ENCODE data around the gene MTX2.
"Not testable (repeated sequence)": the region's sequence is repeated elsewhere in the genome, so short reads cannot be mapped to it uniquely, and the experiment has no call there.

MTX2 gene

GRCh38 chr2:176291809-176292283 is 22.6 kb downstream of the MTX2 start:
- no peak for DNase-seq

GRCh38 chr2:176292608-176293007 is 23.4 kb downstream of the MTX2 start:
- DNase-seq, result no peak

GRCh38 chr2:176293334-176293733 is 24.1 kb downstream of the MTX2 start:
- DNase-seq, result no peak

- no peak for DNase-seq
Measured at GRCh38 chr2:176297067-176297466, 27.8 kb downstream of the MTX2 start.

GRCh38 chr2:176297737-176298136 is 28.5 kb downstream of the MTX2 start:
- no peak for DNase-seq

GRCh38 chr2:176306020-176306419 is 36.8 kb downstream of the MTX2 start:
- not testable (repeated sequence) for DNase-seq

GRCh38 chr2:176317199-176317598 is 48.0 kb downstream of the MTX2 start:
- no peak for DNase-seq

- no peak for DNase-seq
Measured at GRCh38 chr2:176317623-176318065, 48.4 kb downstream of the MTX2 start.

GRCh38 chr2:176321916-176322315 is 52.7 kb downstream of the MTX2 start:
- no peak for DNase-seq

GRCh38 chr2:176324862-176325261 is 55.6 kb downstream of the MTX2 start:
- DNase-seq, result no peak

- no peak for DNase-seq
Measured at GRCh38 chr2:176325732-176326131, 56.5 kb downstream of the MTX2 start.

GRCh38 chr2:176328149-176328548 is 58.9 kb downstream of the MTX2 start:
- DNase-seq, result no peak

GRCh38 chr2:176330612-176331011 is 61.4 kb downstream of the MTX2 start:
- DNase-seq, result no peak

GRCh38 chr2:176331646-176332045 is 62.4 kb downstream of the MTX2 start:
- DNase-seq, result no peak

- DNase-seq, result no peak
Measured at GRCh38 chr2:176334729-176335128, 65.5 kb downstream of the MTX2 start.

GRCh38 chr2:176338395-176338794 is 69.2 kb downstream of the MTX2 start:
- DNase-seq, result no peak

- no peak for DNase-seq
Measured at GRCh38 chr2:176339208-176339607, 70.0 kb downstream of the MTX2 start.

GRCh38 chr2:176356251-176356650 is 87.0 kb downstream of the MTX2 start:
- no peak for DNase-seq

- DNase-seq, result no peak
Measured at GRCh38 chr2:176364273-176364977, 95.2 kb downstream of the MTX2 start.

GRCh38 chr2:176368349-176368748 is 99.1 kb downstream of the MTX2 start:
- no peak for DNase-seq

- DNase-seq, result no peak
Measured at GRCh38 chr2:176370467-176371171, 101.4 kb downstream of the MTX2 start.

GRCh38 chr2:176373155-176373554 is 103.9 kb downstream of the MTX2 start:
- not testable (repeated sequence) for DNase-seq

GRCh38 chr2:176378323-176378722 is 109.1 kb downstream of the MTX2 start:
- DNase-seq, result no peak

- no peak for DNase-seq
Measured at GRCh38 chr2:176380341-176380740, 111.1 kb downstream of the MTX2 start.
